GM19395 (cell line): ENCODE data around the gene CCHCR1.
"Not testable (repeated sequence)": the region's sequence is repeated elsewhere in the genome, so short reads cannot be mapped to it uniquely, and the experiment has no call there.

Experiments
- ATAC-seq: cut with Tn5 transposase; IDR thresholded peaks from one replicate; pipeline ENCODE4 v1.9.1; 2021; ENCODE audit warnings: mild to moderate bottlenecking, moderate library complexity; ENCODE audit not compliant: unreplicated experiment

The CCHCR1 gene

GRCh38 chr6:31157513-31158139, at the start of gene CCHCR1:
Gene CCHCR1 (minus strand): TSS chr6:31157802. CDS start chr6:31157600, 202 bp downstream.
- ATAC-seq: peak; percentile 9

GRCh38 chr6:31205638-31206037, 48.0 kb upstream of the CCHCR1 start:
- no peak for ATAC-seq

- no peak for ATAC-seq
These were observed 47.1 kb upstream of the CCHCR1 start for GRCh38 chr6:31204751-31205145.

- ATAC-seq: peak; percentile 58
These were observed 45.9 kb upstream of the CCHCR1 start for GRCh38 chr6:31203345-31203979.

GRCh38 chr6:31202259-31203166, 44.9 kb upstream of the CCHCR1 start:
- ATAC-seq: no peak

- ATAC-seq: not testable (repeated sequence)
These were observed 41.5 kb upstream of the CCHCR1 start for GRCh38 chr6:31199105-31199452.

GRCh38 chr6:31197559-31198305, 40.1 kb upstream of the CCHCR1 start:
- ATAC-seq: peak; percentile 62

DNA sequence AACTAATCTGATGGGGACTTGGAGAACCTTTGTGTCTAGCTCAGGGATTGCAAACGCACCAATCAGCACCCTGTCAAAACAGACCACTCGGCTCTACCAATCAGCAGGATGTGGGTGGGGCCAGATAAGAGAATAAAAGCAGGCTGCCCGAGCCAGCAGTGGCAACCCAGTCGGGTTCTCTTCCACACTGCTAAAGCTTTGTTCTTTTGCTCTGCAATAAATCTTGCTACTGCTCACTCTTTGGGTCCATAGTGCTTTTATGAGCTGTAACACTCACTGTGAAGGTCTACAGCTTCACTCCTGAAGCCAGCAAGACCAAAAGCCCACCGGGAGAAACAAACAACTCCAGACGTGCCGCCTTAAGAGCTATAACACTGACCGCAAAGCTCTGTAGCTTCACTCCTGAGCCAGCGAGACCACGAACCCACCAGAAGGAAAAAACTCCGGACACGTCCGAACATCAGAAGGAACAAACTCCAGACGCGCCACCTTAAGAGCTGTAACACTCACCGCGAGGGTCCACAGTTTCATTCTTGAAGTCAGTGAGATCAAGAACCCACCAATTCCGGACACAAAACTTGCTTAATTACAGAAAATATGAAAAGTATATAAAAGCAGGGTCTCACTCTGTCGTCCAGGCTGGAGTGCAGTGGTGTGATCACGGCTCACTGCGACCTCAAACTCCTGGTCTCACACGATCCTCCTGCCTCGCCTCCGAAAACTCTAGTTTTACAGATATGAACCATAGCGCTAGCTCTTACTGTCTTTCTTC, 38.8 kb upstream of the CCHCR1 start:
- ATAC-seq: peak; percentile 3

DNA sequence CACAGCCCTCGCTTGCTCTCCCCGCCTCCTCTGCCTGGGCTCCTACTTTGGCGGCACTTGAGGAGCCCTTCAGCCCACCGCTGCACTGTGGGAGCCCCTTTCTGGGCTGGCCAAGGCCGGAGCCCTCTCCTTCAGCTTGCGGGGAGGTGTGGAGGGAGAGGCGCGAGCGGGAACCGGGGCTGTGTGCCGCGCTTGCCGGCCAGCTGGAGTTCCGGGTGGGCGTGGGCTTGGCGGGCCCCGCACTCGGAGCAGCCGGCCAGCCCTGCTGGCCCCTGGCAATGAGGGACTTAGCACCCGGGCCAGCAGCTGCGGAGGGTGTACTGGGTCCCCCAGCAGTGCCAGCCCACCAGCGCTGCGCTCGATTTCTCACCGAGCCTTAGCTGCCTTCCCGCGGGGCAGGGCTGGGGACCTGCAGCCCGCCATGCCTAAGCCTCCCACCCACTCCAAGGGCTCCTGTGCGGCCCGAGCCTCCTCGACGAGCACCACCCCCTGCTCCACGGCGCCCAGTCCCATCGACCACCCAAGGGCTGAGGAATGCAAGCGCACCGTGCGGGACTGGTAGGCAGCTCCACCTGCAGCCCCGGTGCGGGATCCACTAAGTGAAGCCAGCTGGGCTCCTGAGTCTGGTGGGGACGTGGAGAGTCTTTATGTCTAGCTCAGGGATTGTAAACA, 37.8 kb upstream of the CCHCR1 start:
- not testable (repeated sequence) for ATAC-seq

DNA sequence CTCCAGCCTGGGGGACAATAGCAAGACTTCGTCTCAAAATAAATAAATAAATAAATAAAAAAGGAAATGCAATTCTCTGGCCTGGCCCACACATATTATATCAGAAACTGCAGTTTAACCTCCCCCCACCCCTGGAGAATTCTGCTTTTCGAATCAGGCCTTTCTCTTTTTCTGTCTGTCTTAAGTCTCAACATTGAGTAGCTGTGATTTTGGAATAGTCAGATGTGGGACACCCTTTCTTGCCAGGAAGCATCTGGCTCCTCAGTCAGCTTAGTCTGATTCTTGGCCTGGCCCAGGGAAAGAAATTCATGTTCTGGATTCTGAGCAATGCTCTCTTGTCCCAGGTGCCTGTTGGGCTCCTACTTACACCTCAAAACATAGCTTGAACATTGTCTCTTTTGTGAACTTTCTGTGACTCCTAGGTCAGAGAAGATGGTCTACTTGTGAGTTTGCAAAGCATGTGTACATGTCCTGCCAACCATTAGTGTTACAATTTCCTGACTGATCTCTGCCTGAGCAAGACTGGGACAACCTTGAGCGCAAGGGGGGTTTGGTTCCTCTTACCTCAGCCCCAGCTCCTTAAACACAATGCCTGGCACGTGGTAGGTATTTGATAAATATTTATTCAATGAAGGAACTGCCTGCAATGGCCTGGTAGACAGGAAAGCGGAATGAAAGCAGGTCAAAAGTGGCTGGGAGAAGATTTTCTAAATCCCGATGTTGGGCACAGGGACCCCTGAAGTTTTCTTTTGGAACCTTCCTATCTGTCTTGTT, 36.6 kb upstream of the CCHCR1 start:
- no peak for ATAC-seq

- ATAC-seq: no peak
These were observed 35.6 kb upstream of the CCHCR1 start for GRCh38 chr6:31193206-31193605.

- not testable (repeated sequence) for ATAC-seq
These were observed 35.0 kb upstream of the CCHCR1 start for GRCh38 chr6:31192431-31193105.

GRCh38 chr6:31190488-31190887, 32.9 kb upstream of the CCHCR1 start:
- ATAC-seq: peak; percentile 63

GRCh38 chr6:31189223-31189622, 31.6 kb upstream of the CCHCR1 start:
- not testable (repeated sequence) for ATAC-seq

DNA sequence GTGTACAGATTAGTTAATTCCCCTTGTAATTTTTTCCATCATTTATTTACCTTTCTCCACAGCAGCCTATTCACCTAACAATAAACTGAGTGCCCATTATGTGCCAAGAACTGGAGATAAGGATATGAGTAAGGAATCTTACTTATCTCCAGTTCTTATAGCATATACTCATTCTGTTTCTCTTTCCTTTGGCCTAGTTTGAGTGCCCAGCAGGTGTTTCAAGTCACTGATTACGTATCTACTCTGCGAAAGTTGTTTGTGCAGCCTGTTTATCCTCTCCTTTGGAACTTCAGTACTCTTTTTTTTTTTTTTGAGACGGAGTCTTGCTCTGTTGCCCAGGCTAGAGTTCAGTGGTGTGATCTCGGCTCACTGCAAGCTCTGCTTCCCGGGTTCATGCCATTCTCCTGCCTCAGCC, 30.2 kb upstream of the CCHCR1 start:
- no peak for ATAC-seq

DNA sequence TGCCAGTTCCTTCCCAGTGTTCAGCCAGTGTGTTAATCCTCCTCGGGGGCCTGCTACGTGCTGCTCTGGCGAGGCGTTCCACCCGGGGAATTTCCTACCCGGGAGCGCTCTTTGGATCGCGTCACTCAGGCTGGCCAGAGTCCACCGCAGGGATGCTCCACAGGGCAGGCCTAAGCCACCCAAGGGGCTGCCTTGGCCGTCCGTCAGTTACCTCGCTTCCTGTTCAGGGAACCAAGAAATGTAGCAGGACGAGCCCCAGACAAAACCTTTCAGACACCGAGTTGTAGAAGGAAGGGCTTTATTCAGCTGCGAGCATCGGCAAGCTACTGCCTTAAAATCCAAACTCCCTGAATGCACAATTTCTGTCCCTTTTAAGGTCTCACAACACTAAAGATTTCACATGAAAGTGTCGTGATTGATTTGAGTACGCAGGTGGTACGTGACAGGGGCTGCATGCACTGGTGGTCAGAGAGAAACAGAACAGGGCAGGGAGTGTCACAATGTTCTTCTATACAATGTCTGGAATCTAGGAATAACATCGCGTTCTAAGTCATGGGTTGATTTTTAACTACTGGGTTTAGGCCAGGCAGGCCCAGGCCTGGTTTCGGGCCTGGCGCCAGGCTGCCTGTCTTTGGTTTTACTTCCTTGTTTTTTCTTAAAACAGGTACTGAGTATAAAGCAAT, 28.6 kb upstream of the CCHCR1 start:
- no peak for ATAC-seq

GRCh38 chr6:31185695-31186051, 28.1 kb upstream of the CCHCR1 start:
- not testable (repeated sequence) for ATAC-seq

- ATAC-seq: not testable (repeated sequence)
These were observed 26.3 kb upstream of the CCHCR1 start for GRCh38 chr6:31183859-31184258.
